Measurements from ENCODE around the gene KAT2B.

DNA sequence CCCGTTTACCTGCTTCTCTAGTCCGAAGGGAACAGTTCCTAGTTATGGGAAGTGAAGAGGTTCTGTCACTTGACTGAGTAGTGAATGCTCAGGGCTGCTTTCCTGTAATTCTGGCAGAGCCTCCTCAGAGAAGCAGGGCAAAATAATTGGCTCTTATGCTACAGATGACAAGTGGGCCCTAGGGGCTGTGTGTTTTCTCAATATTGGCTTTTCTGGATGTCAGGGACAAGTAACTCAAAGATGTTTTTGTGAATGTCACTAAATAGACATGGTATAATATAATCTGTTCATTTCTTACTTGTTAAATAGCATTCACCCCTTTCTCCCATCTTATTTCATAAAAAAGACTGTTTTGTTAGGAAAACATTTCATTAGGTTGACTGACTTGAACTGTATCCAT, 105.6 kb downstream of the KAT2B start:
- no peak for TF ChIP-seq POLR2AphosphoS5 (IDR thresholded peaks at IDR 0.05; ENCODE audit: low read depth, low read length)
- TF ChIP-seq CTCF (IDR thresholded peaks at IDR 0.05) = no peak
- no peak for TF ChIP-seq YY1 (IDR thresholded peaks at IDR 0.05; ENCODE audit: low read depth)
- TF ChIP-seq TAF1 (IDR thresholded peaks at IDR 0.05; ENCODE audit: borderline replicate concordance, low read depth, low read length) = no peak
- TF ChIP-seq, protein P1, sequence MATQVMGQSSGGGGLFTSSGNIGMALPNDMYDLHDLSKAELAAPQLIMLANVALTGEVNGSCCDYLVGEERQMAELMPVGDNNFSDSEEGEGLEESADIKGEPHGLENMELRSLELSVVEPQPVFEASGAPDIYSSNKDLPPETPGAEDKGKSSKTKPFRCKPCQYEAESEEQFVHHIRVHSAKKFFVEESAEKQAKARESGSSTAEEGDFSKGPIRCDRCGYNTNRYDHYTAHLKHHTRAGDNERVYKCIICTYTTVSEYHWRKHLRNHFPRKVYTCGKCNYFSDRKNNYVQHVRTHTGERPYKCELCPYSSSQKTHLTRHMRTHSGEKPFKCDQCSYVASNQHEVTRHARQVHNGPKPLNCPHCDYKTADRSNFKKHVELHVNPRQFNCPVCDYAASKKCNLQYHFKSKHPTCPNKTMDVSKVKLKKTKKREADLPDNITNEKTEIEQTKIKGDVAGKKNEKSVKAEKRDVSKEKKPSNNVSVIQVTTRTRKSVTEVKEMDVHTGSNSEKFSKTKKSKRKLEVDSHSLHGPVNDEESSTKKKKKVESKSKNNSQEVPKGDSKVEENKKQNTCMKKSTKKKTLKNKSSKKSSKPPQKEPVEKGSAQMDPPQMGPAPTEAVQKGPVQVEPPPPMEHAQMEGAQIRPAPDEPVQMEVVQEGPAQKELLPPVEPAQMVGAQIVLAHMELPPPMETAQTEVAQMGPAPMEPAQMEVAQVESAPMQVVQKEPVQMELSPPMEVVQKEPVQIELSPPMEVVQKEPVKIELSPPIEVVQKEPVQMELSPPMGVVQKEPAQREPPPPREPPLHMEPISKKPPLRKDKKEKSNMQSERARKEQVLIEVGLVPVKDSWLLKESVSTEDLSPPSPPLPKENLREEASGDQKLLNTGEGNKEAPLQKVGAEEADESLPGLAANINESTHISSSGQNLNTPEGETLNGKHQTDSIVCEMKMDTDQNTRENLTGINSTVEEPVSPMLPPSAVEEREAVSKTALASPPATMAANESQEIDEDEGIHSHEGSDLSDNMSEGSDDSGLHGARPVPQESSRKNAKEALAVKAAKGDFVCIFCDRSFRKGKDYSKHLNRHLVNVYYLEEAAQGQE (IDR thresholded peaks at IDR 0.05; ENCODE audit: low read depth, low read length) = no peak
- no peak for TF ChIP-seq ZBTB33 (IDR thresholded peaks at IDR 0.05; ENCODE audit: borderline replicate concordance, low read depth)
- no peak for TF ChIP-seq EZH2phosphoT487 (IDR thresholded peaks at IDR 0.05; ENCODE audit: borderline replicate concordance, low read depth)
- TF ChIP-seq JUND (IDR thresholded peaks at IDR 0.05) = no peak
- TF ChIP-seq RCOR1 (IDR thresholded peaks at IDR 0.05; ENCODE audit: low read length) = no peak
- no peak for TF ChIP-seq EP300 (IDR thresholded peaks at IDR 0.05; ENCODE audit: borderline replicate concordance in 1 of 2, low read depth in 1 of 2, low read length in 1 of 2)
- no peak for TF ChIP-seq FOXM1 (IDR thresholded peaks at IDR 0.05; ENCODE audit: low read depth)
- TF ChIP-seq ELF1 (IDR thresholded peaks at IDR 0.05) = no peak
- TF ChIP-seq USF2 (IDR thresholded peaks at IDR 0.05; ENCODE audit: borderline replicate concordance, low read depth, low read length) = no peak

All from SK-N-SH (cell line).